Fibroblast of lung (primary cell): Measurements from ENCODE around the gene RRAGD.

Experiments used
- EZH2 ChIP-seq: IDR thresholded peaks from 2 replicates; pipeline ENCODE4 v1.5.1; 2012; ENCODE audit warnings: low read length, control low read depth, mild to moderate bottlenecking; ENCODE audit errors: missing control alignments
- TF ChIP-seq, protein P1 (sequence below), 2 donors: IDR thresholded peaks in 1 of 2; conservative IDR thresholded peaks in 1 of 2; 1 replicate in 1 of 2; 2 replicates in 1 of 2; pipeline ENCODE4 v1.5.1; 2011 to 2012; ENCODE audit warnings: low read length in 2 of 2, control low read depth in 1 of 2, inconsistent platforms in 1 of 2, low read depth in 1 of 2, mild to moderate bottlenecking in 1 of 2

DNA sequence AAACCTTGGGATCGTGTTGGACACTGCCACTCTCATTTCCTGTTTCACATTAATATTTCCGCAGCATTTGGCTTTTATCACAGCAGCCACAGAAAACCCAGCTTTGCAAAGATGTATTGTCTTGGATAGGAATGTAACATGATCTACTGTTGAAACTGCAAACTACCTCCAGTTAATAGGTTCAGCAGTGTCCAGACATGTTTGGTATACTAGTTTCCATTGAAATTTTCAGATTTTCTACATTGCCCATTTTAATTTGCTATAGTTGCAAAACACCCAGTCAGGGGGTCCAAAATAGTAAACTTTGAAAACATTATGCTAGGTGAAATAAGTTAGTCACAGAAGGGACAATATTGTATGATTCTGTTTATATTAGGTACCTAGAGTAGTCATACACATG lies 24.2 kb upstream of the RRAGD start:
- no peak for TF ChIP-seq EZH2
- TF ChIP-seq, protein P1, sequence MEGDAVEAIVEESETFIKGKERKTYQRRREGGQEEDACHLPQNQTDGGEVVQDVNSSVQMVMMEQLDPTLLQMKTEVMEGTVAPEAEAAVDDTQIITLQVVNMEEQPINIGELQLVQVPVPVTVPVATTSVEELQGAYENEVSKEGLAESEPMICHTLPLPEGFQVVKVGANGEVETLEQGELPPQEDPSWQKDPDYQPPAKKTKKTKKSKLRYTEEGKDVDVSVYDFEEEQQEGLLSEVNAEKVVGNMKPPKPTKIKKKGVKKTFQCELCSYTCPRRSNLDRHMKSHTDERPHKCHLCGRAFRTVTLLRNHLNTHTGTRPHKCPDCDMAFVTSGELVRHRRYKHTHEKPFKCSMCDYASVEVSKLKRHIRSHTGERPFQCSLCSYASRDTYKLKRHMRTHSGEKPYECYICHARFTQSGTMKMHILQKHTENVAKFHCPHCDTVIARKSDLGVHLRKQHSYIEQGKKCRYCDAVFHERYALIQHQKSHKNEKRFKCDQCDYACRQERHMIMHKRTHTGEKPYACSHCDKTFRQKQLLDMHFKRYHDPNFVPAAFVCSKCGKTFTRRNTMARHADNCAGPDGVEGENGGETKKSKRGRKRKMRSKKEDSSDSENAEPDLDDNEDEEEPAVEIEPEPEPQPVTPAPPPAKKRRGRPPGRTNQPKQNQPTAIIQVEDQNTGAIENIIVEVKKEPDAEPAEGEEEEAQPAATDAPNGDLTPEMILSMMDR (conservative IDR thresholded peaks at IDR 0.05 in 1 of 2, IDR thresholded peaks at IDR 0.05 in 1 of 2; ENCODE audit: low read depth in 1 of 2, low read length in 2 of 2) = no peak
